GM19099 (cell line): ENCODE measurements around the gene KLC1.
A peak's percentile ranks its signal among the peaks of the same experiment; 100 is the strongest.

ENCODE experiments used
- POLR2A ChIP-seq: IDR thresholded peaks from 3 replicates; pipeline ENCODE4 v1.6.1; 2011; ENCODE audit warnings: low read depth; ENCODE audit not compliant: insufficient read length; ENCODE audit errors: extremely low read depth

KLC1 gene

DNA sequence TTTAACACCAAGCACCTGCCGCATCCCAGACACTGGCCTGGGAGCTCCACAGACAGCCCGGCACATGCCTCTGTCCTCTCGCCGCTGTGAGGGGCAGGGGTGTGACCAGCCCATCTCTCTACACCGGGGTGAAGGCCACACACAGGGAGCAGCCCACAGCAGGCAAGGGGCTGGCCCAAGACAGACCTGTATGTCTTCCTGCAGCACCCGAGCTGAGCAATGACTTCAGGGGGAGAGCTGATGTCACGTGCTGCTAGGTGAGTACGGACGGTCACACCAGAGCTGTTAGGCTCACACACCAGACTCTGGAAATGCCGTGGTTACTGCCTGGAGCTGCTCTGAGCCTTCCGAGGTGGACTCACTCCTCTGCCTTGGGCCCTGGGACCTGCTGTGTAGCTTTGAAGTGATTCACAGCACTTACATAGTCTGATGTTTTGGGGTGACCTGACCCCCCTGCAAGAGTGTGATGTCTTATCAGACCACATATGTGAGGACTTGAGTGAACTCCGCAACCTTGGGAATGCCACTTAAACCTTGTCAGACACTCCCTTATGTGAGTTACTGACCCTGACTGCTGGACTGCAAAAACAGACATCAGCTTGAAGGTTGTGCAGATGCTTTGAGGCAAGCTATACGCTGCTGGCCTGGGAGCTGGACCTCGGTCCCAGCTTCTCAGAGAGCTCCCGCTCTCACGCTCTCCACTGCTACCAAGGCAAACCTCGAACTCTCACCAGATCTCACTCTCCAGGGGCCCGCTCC is 84.5 kb downstream of the KLC1 start:
- TF ChIP-seq POLR2A, result no peak

- TF ChIP-seq POLR2A, result no peak
Measured at GRCh38 chr14:103714063-103714724, 85.2 kb downstream of the KLC1 start.

DNA sequence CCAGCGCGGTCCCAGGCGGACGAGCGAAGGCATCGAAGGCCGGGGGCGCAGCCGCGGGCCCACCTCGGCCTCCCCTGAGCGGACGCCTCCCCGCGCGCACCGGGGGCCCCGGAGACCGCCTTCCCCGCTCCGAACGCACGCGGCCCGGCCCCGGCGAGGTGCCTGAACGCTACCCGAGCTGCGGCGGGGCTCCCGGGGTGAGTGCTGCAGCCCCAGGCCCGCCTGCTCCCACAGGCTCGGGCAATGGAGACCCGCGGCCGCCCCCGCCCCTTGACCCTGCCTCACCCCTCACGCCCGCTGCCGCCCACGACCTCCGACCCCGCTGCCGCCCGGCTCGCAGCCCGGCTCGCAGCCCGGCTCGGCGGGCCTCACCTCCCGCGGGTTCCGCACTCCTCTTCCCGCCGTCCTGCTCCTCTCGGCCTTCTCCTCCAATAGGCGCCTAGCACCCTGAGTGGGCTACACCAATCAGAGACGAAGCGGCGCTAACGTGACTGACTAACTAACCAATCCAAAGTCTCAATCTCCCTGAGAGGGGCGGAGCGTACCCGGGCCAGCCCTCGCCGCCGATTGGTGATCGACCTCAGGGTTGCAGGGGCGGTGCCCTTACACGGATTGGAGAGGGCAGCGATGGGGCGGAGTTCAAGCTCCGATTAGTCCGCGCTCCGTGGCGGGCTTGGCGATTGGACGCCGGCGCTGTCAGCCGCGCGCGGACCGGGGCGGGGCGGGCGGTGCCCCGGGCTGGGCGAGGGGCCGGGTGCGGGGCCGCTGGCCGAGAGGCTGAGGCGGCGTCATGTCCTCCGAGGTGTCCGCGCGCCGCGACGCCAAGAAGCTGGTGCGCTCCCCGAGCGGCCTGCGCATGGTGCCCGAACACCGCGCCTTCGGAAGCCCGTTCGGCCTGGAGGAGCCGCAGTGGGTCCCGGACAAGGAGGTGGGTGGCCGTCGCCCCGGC is 86.3 kb downstream of the KLC1 start, which contains the start of the genes XRCC3 and ZFYVE21:
XRCC3 (minus strand) TSS at position 400 of the 949 bp plus-strand sequence. CDS start 4,364 bp downstream, outside the sequence.
ZFYVE21 (plus strand) TSS at position 759 of the 949 bp plus-strand sequence; CDS start at position 791, 32 bp downstream.
- TF ChIP-seq POLR2A, result peak; percentile 87

DNA sequence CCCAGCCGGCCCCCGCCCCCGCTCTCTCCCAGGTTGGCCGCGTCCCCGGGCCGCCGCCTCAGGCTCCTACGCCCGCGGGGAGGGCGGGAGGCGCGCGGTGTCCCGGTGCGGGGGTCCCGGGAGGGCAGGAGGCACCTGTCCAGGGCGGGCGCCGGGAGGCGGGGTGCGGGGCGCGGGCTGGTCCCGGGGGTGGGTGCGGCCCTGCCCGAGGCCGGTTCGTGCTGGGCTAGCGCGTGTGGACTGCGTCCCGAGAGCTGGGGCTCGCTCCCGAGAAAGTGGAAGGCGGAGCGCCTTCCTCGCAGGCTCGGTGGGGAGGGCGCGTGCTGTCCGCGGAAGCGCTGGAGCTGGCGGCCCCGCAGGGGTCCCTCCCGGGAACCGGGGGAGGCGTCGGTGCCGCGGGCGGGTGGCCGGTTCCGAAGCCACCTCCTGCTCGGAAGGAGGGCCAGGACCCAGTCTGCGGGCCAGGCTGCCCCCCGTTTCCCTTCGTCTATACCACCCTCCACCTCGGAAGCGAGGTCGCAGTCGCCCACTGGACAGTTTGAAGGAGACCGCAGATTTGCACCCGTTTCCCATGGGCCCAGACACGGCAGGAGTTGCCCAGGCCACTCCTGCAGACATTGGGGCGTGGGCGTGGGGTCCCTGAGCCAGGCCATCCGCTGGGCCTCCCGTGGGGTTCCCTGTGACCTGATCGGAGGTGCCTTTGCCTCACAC is 87.2 kb downstream of the KLC1 start:
- TF ChIP-seq POLR2A, result no peak

DNA sequence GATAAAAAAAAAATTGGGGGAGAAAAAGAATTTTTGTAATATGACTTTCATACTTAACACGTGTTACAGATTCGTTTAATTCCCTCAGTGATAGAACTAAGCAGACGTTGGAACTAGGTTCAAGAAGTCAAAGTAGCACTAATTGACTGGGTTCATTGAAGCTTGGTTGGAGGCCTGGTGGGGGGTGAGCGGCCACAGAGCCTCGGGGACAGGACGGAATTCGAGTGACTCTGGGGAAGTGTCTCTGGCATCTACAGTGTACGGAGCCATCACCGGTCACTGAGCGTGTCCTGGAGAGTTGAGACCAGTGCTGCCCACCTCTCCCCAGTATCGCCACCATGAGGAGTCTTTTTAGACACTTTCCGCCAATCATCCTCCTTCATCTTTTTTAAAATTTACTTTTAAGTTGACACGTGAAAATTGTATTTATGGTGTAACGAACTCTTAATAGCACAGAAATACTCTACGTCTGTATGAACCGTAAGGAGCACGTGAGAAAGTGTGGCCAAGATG is 87.9 kb downstream of the KLC1 start:
- no peak for TF ChIP-seq POLR2A

DNA sequence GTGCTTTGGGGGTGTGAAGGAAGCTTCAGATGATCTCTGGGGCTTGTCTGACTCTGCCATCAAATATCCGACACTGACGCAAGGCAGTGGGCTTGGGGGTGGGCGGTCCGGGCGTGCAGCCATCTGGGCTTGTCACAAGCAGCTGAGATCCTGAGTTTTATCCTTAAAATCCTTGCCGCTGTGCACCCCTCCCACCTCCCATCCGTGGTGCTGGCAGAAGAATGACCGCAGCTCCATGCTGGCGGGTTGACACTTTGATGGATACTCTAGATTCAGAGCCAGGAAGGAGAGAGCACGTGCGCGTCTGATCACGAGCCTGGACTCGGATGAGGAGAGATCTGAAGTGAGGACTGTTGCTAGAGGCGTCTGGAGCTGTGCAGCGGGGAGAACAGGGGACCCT is 89.6 kb downstream of the KLC1 start:
- TF ChIP-seq POLR2A, result no peak

GRCh38 chr14:103719751-103720150 is 90.7 kb downstream of the KLC1 start:
- TF ChIP-seq POLR2A, result no peak

DNA sequence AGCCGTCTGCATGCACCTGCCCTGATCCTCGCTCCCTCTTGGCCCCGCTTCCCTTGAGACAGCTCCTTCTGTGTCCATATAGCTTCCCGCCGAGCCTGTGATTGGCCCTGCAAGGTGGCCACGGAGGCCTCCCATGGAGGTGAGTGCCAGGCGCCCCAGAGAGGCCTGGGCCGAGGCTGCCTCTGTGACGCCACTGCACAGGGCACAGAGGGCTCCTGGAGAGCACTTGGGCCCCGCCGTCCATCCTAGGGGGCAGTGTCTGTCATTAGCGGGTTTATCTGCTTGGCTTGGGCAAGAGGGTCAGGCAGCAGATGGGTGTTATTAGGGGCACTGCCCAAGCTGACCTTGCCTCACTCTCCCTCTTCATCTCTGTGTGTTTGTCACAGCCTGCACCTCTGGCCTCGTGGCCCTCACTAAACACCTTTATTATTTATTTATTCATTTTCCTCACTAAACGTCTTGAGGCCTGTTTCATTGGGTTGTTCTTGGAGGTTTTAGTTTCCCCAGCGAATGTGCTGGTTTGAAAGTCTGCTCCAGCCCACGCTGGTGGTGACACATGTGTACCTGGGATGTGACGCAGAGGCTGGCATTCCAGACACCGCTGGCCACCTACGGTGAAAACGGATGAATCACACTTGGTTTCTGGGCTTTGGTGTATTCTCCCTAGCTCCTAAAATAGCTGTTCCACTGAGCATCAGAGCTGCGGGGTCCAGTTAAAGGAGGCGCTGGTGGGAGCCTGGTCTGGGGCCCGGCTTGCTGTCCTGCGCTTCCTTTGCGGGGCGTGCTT is 92.5 kb downstream of the KLC1 start:
- no peak for TF ChIP-seq POLR2A

GRCh38 chr14:103723748-103724081 is 94.7 kb downstream of the KLC1 start:
- no peak for TF ChIP-seq POLR2A

- TF ChIP-seq POLR2A, result no peak
Measured at GRCh38 chr14:103724116-103724515, 95.1 kb downstream of the KLC1 start.

DNA sequence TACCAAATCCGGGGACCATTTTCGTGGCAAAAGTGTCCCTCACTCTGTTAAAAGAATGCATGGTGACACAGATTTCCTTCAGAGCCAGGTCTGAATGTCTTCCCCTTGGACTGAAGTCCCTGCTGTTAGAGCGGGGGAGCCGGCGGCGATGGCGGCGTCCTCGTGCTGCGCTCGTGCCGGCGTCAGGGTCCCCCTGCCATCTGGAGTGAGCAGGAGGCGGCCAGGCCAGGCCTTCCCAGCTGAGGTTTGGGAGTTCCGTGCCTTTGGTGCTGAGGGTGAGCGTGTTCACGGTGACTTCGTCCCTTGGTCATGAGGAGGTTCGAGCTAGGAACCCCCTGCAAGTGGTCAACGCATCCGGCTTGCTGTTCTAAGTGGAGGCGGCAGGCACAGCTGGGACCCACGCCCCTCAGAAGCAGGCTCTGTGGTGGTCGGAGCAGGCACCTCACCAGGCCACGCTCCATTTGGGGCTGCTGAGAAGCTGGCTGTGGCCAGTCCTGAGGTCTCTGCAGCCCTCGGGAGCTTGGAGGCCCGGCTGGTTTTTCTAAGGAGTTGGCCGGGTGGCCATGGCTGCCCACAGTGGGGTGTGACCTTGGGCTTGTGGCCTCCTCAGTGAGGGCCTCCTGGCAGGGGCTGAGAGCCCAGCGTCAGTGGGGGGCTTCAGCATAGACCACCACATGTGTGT is 96.1 kb downstream of the KLC1 start:
- no peak for TF ChIP-seq POLR2A

- TF ChIP-seq POLR2A, result no peak
Measured at GRCh38 chr14:103725739-103726395, 96.9 kb downstream of the KLC1 start.

- no peak for TF ChIP-seq POLR2A
Measured at GRCh38 chr14:103726474-103726873, 97.5 kb downstream of the KLC1 start.
